HepG2 (cell line): Measurements from ENCODE around the gene PTPRCAP. TPM values are rescaled to one million over a fixed set of nuclear protein-coding genes. Genes with fewer than 3 reads are reported as not detected.
A peak's percentile ranks its signal among the peaks of the same experiment; 100 is the strongest.

Experiments used
- ADNP ChIP-seq: sonication (generic); formaldehyde crosslinking; IDR thresholded peaks from 2 replicates; pipeline ENCODE4 v1.4.0; 2020; ENCODE audit warnings: missing genetic modification reagents
- ARID3A ChIP-seq: IDR thresholded peaks from 2 replicates; pipeline ENCODE4 v1.6.1; 2012; ENCODE audit warnings: low read depth, low read length, improper control_type of control experiment
- BRCA1 ChIP-seq: sonication (generic); formaldehyde crosslinking; IDR thresholded peaks from 2 replicates; pipeline ENCODE4 v1.4.0; 2020; ENCODE audit warnings: missing genetic modification reagents
- CEBPB ChIP-seq: IDR thresholded peaks from 2 replicates; pipeline ENCODE4 v1.6.1; 2011; ENCODE audit warnings: low read depth, low read length, improper control_type of control experiment, borderline replicate concordance
- HMGXB4 ChIP-seq, 2 experiments: sonication (generic) in 1 of 2; formaldehyde crosslinking in 1 of 2; IDR thresholded peaks; 2 replicates each; pipeline versions ENCODE4 v1.4.0 to v1.6.1; 2018 to 2020; ENCODE audit warnings: missing genetic modification reagents in 2 of 2, borderline replicate concordance in 1 of 2, low read depth in 1 of 2, mild to moderate bottlenecking in 1 of 2, missing biosample characterization in 1 of 2
- HOXA5 ChIP-seq: sonication (generic); formaldehyde crosslinking; IDR thresholded peaks from 2 replicates; pipeline ENCODE4 v1.4.0; 2020; ENCODE audit warnings: missing genetic modification reagents
- JUN ChIP-seq: sonication (generic); formaldehyde crosslinking; IDR thresholded peaks from 2 replicates; pipeline ENCODE4 v1.4.0; 2020; ENCODE audit warnings: mild to moderate bottlenecking, missing genetic modification reagents
- MIXL1 ChIP-seq: IDR thresholded peaks from 2 replicates; pipeline ENCODE4 v1.6.1; 2016
- MLXIP ChIP-seq: sonication (generic); formaldehyde crosslinking; IDR thresholded peaks from 2 replicates; pipeline ENCODE4 v1.9.0; 2021; ENCODE audit warnings: missing genetic modification reagents, borderline replicate concordance
- NCOA1 ChIP-seq: sonication (generic); formaldehyde crosslinking; IDR thresholded peaks from 2 replicates; pipeline ENCODE4 v1.9.0; 2021; ENCODE audit warnings: missing genetic modification reagents
- NRL ChIP-seq: sonication (generic); formaldehyde crosslinking; IDR thresholded peaks from 2 replicates; pipeline ENCODE4 v1.5.0; 2020; ENCODE audit warnings: missing genetic modification reagents, mild to moderate bottlenecking, moderate library complexity, borderline replicate concordance
- RAD21 ChIP-seq: fragments of 450-650 bp; formaldehyde crosslinking; IDR thresholded peaks from 2 replicates; pipeline ENCODE4 v1.5.0; 2020; ENCODE audit warnings: mild to moderate bottlenecking
- ZC3H4 ChIP-seq: sonication (generic); formaldehyde crosslinking; IDR thresholded peaks from 2 replicates; pipeline ENCODE4 v1.4.0; 2020; ENCODE audit warnings: missing genetic modification reagents, borderline replicate concordance
- ZMAT3 ChIP-seq: sonication (generic); formaldehyde crosslinking; conservative IDR thresholded peaks from 2 replicates; pipeline ENCODE4 v1.7.0; 2021; ENCODE audit warnings: missing genetic modification reagents
- ZNF232 ChIP-seq: sonication (generic); formaldehyde crosslinking; IDR thresholded peaks from 2 replicates; pipeline ENCODE4 v1.4.0; 2020; ENCODE audit warnings: missing genetic modification reagents, borderline replicate concordance
- ZNF350 ChIP-seq: sonication (generic); formaldehyde crosslinking; IDR thresholded peaks from 2 replicates; pipeline ENCODE4 v1.4.0; 2020; ENCODE audit warnings: mild to moderate bottlenecking, low read depth, missing genetic modification reagents, borderline replicate concordance
- ZNF607 ChIP-seq: sonication (generic); formaldehyde crosslinking; IDR thresholded peaks from 2 replicates; pipeline ENCODE4 v1.5.1; 2020; ENCODE audit warnings: missing genetic modification reagents, mild to moderate bottlenecking, borderline replicate concordance
- ZNF724P ChIP-seq: sonication (generic); formaldehyde crosslinking; IDR thresholded peaks from 2 replicates; pipeline ENCODE4 v1.8.0; 2022; ENCODE audit warnings: missing genetic modification reagents, borderline replicate concordance
- ZNF775 ChIP-seq: sonication (generic); formaldehyde crosslinking; IDR thresholded peaks from 2 replicates; pipeline ENCODE4 v1.4.0; 2020; ENCODE audit warnings: missing genetic modification reagents, mild to moderate bottlenecking, moderate library complexity, borderline replicate concordance
- ZNF816 ChIP-seq: sonication (generic); formaldehyde crosslinking; IDR thresholded peaks from 2 replicates; pipeline ENCODE4 v1.8.0; 2022; ENCODE audit warnings: missing genetic modification reagents, mild to moderate bottlenecking, borderline replicate concordance
- ZSCAN31 ChIP-seq: sonication (generic); formaldehyde crosslinking; IDR thresholded peaks from 2 replicates; pipeline ENCODE4 v1.5.0; 2020; ENCODE audit warnings: low read depth, mild to moderate bottlenecking, missing genetic modification reagents
- polyA plus RNA-seq, 8 experiments: library from polyadenylated mRNA; depleted of rRNA in 3 of 8; stranded (reverse) in 7 of 8; unstranded in 1 of 8; fragments of >200 nt; fragmentation: Illumina TruSeq in 4 of 8; extraction: Trizol in 4 of 8; gene quantifications; 2 replicates each; pipeline versions ENCODE4 v1.2.1 to v1.2.3, GENCODE V29; 2011 to 2016; ENCODE audit warnings: low read depth in 4 of 8, missing spikeins in 1 of 8, mixed read lengths in 1 of 8; ENCODE audit not compliant: insufficient read depth in 1 of 8
- total RNA-seq, 5 experiments: library from RNA; depleted of rRNA; stranded (reverse); fragments of >200 nt; fragmentation: Illumina TruSeq; extraction: Trizol; gene quantifications; 2 replicates each; pipeline ENCODE4 v1.2.3, GENCODE V29; 2016; ENCODE audit warnings: low read depth in 1 of 5

PTPRCAP gene
- total and polyA plus RNA-seq, 2 of the 13 experiments (the other 11 are each of a cell fraction or from before 2014, with no cell fraction given), result 0.60 to 0.70 TPM

- peak; percentile 96 for TF ChIP-seq NRL (CRISPR knock-in tag)
- peak; percentile 25; the same call in 1 of the 2 replicates for TF ChIP-seq MLXIP (CRISPR knock-in tag)
- TF ChIP-seq ZNF775, result no peak; the same call in 1 of the 2 replicates
- TF ChIP-seq ZNF724P (CRISPR knock-in tag), result no peak
- TF ChIP-seq ZNF350 (CRISPR knock-in tag), result peak; percentile 65; the same call in 1 of the 2 replicates
- TF ChIP-seq NCOA1 (CRISPR knock-in tag), result no peak
- no peak for TF ChIP-seq ZSCAN31 (CRISPR knock-in tag)
- TF ChIP-seq ZNF232 (CRISPR knock-in tag), result 0 out of 2 replicates have a peak, but pooled peaks have one; percentile 71
- TF ChIP-seq ZNF816 (CRISPR knock-in tag), result peak; percentile 59; the same call in 1 of the 2 replicates
- TF ChIP-seq CEBPB, result no peak
- TF ChIP-seq RAD21 (CRISPR knock-in tag), result 0 out of 2 replicates have a peak, but pooled peaks have one; percentile 34
- TF ChIP-seq BRCA1 (CRISPR knock-in tag), result no peak
- no peak for TF ChIP-seq ADNP
- no peak for TF ChIP-seq MIXL1 (CRISPR knock-in tag)
- peak; percentile 89 for TF ChIP-seq ZNF607 (CRISPR knock-in tag)
- TF ChIP-seq JUN (CRISPR knock-in tag), result no peak
- TF ChIP-seq ARID3A, result no peak
- peak; percentile 74; the same call in 1 of the 2 replicates for TF ChIP-seq HOXA5
- TF ChIP-seq ZMAT3, result peak; percentile 95; the same call in 1 of the 2 replicates
- no peak for TF ChIP-seq ZC3H4
- peak in 1 of 2 experiments; percentile 80; a peak in 3 of 4 replicates for TF ChIP-seq HMGXB4 (CRISPR knock-in tag; IDR thresholded peaks at IDR 0.05; ENCODE audit: borderline replicate concordance in 1 of 2, low read depth in 1 of 2)
Measured at GRCh38 chr11:67391304-67392182, 45.9 kb downstream of the PTPRCAP start, which contains the start of gene RAD9A (continued).
